Measurements from ENCODE around the gene PDE6A. TPM values are rescaled to one million over a fixed set of nuclear protein-coding genes. Genes with fewer than 3 reads are reported as not detected.

PDE6A gene
- total RNA-seq, 6 experiments from 2014 or later: not detected

- TF ChIP-seq CTCF (IDR thresholded peaks at IDR 0.05): no peak
- peaks cover 11% of the 10 kb centered on the region for H3K27me3 Mint-ChIP-seq (ENCODE audit: insufficient read depth)
- no peak for DNase-seq
- H3K27ac Mint-ChIP-seq: no peak overlapping the region
- no peaks in the 10 kb centered on the region for H3K9me3 Mint-ChIP-seq
- no peaks in the 10 kb centered on the region for H3K4me1 Mint-ChIP-seq (ENCODE audit: low read depth)
- H3K36me3 Mint-ChIP-seq (ENCODE audit: low read depth): no peaks in the 10 kb centered on the region
- H3K4me3 Mint-ChIP-seq: no peak overlapping the region
Observed at GRCh38 chr5:149845601-149846000, 99.0 kb downstream of the PDE6A start.

- H3K4me3 Mint-ChIP-seq: no peak overlapping the region
- H3K9me3 Mint-ChIP-seq: no peaks in the 10 kb centered on the region
- peaks cover 12% of the 10 kb centered on the region for H3K4me1 Mint-ChIP-seq (ENCODE audit: low read depth)
Observed at GRCh38 chr5:149841851-149842793, 102.5 kb downstream of the PDE6A start.

GRCh38 chr5:149840226-149840825 lies 104.3 kb downstream of the PDE6A start:
- Mint-ChIP-seq H3K27ac (no peak overlapping the region), H3K4me1 (ENCODE audit: low read depth) (peaks cover 12% of the 10 kb centered on the region), H3K4me3 (no peak overlapping the region), H3K9me3 (no peaks in the 10 kb centered on the region), H3K36me3 (ENCODE audit: low read depth) (no peaks in the 10 kb centered on the region), H3K27me3 (ENCODE audit: insufficient read depth) (peaks cover 20% of the 10 kb centered on the region)
- TF ChIP-seq CTCF (IDR thresholded peaks at IDR 0.05): no peak
- DNase-seq: no peak

More at GRCh38 chr5:149841851-149842793, 102.5 kb downstream of the PDE6A start:
- no peak for TF ChIP-seq CTCF (IDR thresholded peaks at IDR 0.05)
- Mint-ChIP-seq H3K36me3 (ENCODE audit: low read depth) (no peaks in the 10 kb centered on the region), H3K27me3 (ENCODE audit: insufficient read depth) (peaks cover 11% of the 10 kb centered on the region), H3K27ac (no peak overlapping the region)
- no peak for DNase-seq

GRCh38 chr5:149839761-149840160 lies 104.8 kb downstream of the PDE6A start:
- Mint-ChIP-seq H3K4me1 (ENCODE audit: low read depth) (peaks cover 12% of the 10 kb centered on the region), H3K27me3 (ENCODE audit: insufficient read depth) (peaks cover 17% of the 10 kb centered on the region), H3K9me3 (no peaks in the 10 kb centered on the region), H3K4me3 (no peak overlapping the region), H3K27ac (no peak overlapping the region), H3K36me3 (ENCODE audit: low read depth) (no peaks in the 10 kb centered on the region)
- no peak for TF ChIP-seq CTCF (IDR thresholded peaks at IDR 0.05)
- no peak for DNase-seq

- no peak for TF ChIP-seq CTCF (IDR thresholded peaks at IDR 0.05)
- Mint-ChIP-seq H3K4me1 (ENCODE audit: low read depth) (peaks cover 12% of the 10 kb centered on the region), H3K9me3 (no peaks in the 10 kb centered on the region), H3K27me3 (ENCODE audit: insufficient read depth) (peaks cover 14% of the 10 kb centered on the region), H3K4me3 (no peak overlapping the region), H3K27ac (no peak overlapping the region), H3K36me3 (ENCODE audit: low read depth) (no peaks in the 10 kb centered on the region)
- DNase-seq: peak; percentile 69
Observed at GRCh38 chr5:149838881-149839739, 105.5 kb downstream of the PDE6A start.

Data from HFFc6 (cell line).